Measurements from ENCODE around the gene FN3K.

Gene FN3K

GRCh38 chr17:82734987-82735866 lies at the start of gene FN3K:
Gene FN3K (plus strand): TSS chr17:82735615. CDS start chr17:82735637, 22 bp downstream.
- DNase-seq (ENCODE audit: low read depth) = no peak

GRCh38 chr17:82686366-82687324 lies 48.8 kb upstream of the FN3K start:
- DNase-seq (ENCODE audit: low read depth) = no peak

- DNase-seq (ENCODE audit: low read depth) = no peak
Measured at GRCh38 chr17:82687375-82687861, 48.0 kb upstream of the FN3K start.

- DNase-seq (ENCODE audit: low read depth) = no peak
Measured at GRCh38 chr17:82687871-82688270, 47.5 kb upstream of the FN3K start.

- DNase-seq (ENCODE audit: low read depth) = no peak
Measured at GRCh38 chr17:82689077-82689476, 46.3 kb upstream of the FN3K start.

GRCh38 chr17:82690786-82691489 lies 44.5 kb upstream of the FN3K start:
- DNase-seq (ENCODE audit: low read depth) = no peak

GRCh38 chr17:82691714-82692113 lies 43.7 kb upstream of the FN3K start:
- DNase-seq (ENCODE audit: low read depth) = no peak

GRCh38 chr17:82692268-82692667 lies 43.1 kb upstream of the FN3K start:
- no peak for DNase-seq (ENCODE audit: low read depth)

- no peak for DNase-seq (ENCODE audit: low read depth)
Measured at GRCh38 chr17:82693168-82693867, 42.1 kb upstream of the FN3K start.

GRCh38 chr17:82694647-82695046 lies 40.8 kb upstream of the FN3K start:
- no peak for DNase-seq (ENCODE audit: low read depth)

GRCh38 chr17:82696259-82696658 lies 39.2 kb upstream of the FN3K start:
- DNase-seq (ENCODE audit: low read depth) = no peak

GRCh38 chr17:82696916-82697807 lies 38.3 kb upstream of the FN3K start:
- no peak for DNase-seq (ENCODE audit: low read depth)

- no peak for DNase-seq (ENCODE audit: low read depth)
Measured at GRCh38 chr17:82697808-82698064, 37.7 kb upstream of the FN3K start.

- peak; percentile 95 for DNase-seq (ENCODE audit: low read depth)
Measured at GRCh38 chr17:82698065-82698973, 37.1 kb upstream of the FN3K start, which contains the start of gene RAB40B. Gene RAB40B (minus strand): TSS chr17:82698698. CDS start chr17:82698596, 102 bp downstream.

- DNase-seq (ENCODE audit: low read depth) = no peak
Measured at GRCh38 chr17:82698974-82699442, 36.4 kb upstream of the FN3K start.

- no peak for DNase-seq (ENCODE audit: low read depth)
Measured at GRCh38 chr17:82699551-82699950, 35.9 kb upstream of the FN3K start.

GRCh38 chr17:82702231-82702927 lies 33.0 kb upstream of the FN3K start:
- DNase-seq (ENCODE audit: low read depth) = no peak

- DNase-seq (ENCODE audit: low read depth) = no peak
Measured at GRCh38 chr17:82703036-82703745, 32.2 kb upstream of the FN3K start.
